DMS 273 (cell line): Measurements from ENCODE around the gene NODAL.

ENCODE experiments used
- DNase-seq: peaks from one replicate; lab custom pipeline; 2025; ENCODE audit not compliant: unreplicated experiment; lab: John Stamatoyannopoulos, UW

Gene NODAL

DNA sequence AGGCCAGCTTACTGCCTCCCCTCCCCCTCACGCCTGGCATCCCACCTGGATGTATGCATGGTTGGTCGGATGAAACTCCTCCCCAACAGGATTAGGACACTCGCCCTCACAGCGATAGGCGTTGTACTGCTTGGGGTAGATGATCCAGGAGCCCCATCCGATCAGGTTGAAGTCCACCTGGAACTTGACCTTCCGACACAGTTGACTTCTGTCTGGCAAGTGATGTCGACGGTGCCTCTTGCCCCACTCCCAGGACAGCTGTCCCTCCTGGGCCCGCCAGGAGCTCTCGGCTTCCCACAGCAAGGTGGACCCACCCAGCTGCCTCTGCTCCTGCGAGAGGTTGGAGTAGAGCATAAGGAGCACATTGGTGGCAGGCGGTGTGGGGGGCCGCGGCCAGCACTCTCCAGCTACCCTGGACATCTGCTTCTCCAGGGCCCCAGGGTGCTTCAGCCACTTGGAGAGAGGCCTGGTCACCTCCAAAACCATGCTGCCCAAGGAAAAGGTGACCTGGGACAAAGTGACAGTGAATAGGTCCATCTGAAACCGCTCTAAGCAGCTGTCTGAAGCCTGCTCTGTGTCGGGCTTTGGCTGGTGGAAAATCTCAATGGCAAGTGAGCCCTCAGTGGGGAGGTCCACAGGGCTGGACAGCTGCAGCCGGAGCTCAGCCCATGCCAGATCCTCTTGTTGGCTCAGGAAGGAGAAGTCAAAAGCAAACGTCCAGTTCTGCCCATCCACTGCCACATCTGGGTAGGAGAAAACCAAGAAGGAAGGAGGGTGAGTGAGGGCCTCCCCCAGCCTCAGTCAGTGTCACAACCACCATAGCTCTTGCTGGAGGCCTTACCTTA, 6.0 kb downstream of the NODAL start:
- no peak for DNase-seq

DNA sequence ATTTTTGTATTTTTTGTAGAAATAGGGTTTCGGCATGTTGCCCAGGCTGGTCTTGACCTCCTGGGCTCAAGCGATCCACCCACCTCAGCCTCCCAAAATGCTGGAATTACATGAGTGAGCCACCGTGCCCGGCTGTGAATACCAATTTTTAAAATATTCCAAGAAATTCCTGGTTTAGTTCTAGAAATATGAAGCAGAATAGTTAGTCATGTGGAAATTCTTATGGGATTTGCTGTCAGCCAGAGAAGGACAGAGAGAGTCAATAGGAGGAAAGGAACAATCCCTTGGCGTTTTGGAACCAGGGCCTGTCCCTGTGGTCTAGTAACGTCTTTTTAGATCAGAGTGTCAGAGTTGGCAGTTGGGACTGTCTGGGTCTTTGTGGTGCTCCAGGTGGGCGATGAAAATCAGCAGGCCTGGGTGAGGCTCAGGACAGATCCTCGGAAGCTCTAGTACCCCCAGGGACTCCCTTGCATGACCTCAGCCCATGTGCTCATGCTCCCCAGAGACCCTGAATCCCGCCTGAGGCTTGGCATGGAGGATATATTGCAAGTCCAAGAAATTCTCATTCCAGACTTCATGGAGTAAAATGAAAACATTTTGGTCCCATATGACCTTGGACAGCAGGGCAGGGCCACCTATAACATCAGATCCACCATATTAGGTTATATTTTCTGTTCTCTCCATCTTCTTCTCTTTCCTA, 7.8 kb downstream of the NODAL start:
- DNase-seq, result no peak

DNA sequence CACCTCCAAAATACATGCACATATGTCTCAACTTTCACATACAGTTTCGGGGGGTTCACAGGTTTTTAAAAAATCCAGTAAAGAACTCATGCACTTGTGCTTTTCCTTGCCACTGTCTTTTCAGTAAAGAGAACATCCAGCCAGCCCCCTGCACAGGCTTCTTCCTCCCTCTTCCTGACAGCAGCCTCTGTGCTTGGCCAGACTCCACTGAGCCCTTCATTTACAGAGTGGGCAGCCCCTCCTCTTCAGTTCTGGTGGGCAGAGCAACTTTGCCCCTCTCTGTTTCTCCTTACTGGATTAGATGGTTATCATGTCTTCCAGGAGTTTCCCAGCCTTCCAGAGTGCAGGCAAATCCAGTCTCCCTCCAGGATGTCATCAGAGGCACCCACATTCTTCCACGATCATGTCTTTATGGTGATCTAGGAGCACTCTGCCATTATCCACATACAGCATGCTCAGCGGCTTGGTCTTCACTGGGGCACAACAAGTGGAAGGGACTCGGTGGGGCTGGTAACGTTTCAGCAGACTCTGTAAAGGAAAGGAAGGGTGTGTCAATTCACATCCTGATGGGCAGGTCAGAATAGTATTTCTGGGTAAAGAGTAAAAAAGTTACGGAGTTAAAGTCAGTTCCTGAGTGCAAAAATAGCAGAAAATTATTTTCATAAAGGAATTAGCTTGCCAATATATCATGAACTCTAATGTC, 8.8 kb downstream of the NODAL start:
- no peak for DNase-seq

DNA sequence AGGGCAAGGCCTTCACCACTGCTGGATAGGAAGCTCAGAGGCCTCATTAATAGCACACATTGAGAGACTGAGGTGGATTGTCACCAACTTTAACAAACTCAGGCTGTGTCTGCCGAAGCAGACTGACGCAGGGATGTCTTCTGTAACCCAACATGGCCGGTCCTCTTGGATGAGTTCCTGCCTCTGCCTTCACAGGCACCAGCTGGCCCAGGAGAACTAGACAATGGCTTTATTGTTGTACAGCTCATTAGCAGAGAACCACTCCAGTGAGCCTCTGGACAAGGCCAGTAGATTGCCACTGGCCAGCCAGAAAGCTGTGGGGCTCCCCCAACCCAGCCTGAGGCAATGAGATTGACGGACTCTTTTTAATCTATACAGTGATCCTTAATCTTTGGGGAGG, 9.4 kb downstream of the NODAL start:
- no peak for DNase-seq

DNA sequence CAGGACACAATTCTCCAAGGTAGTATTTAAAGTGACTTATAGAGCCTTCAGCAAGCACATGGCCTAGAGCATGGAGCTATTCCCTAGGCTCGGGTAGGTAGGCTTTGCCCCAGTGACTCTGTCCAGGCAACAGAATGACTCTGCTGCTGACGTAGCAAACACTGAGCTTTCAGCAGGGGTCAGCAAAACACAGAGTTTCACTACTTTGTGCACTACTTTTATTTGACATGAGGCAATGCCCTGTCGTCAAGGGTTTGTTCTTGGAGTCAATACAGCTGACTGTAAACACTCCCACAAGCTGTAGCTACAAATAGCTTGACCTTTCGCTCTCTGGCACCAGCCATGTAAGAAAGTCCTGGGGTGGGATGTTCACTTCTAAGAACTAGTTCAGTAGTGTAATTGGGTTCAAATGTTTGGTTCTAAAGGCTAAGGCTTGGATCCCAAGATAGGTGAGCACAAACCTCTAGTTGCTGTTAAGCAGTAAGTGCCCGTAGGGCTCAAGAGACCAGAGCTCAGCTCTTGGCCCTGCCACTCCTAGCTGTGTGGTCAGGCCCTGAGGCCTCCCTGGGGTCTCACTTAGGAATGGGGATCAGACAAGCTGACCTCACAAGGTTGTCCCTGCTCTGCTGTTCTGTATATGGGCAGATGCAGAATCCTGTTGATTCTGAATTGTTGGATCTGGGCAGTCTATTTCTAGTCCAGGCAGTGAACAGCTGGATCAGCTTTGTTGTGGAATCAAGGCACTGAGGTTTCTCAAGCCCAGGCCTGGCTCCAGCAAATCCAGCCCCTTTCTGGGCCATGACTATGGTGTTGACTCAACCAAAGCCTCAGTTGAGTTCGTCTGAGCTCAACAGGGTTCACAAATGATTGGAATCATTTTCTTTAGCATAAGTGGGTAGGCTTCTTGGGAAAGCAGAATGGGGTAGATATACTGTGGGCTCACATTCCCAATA, 10.7 kb downstream of the NODAL start:
- DNase-seq, result peak; percentile 13

DNA sequence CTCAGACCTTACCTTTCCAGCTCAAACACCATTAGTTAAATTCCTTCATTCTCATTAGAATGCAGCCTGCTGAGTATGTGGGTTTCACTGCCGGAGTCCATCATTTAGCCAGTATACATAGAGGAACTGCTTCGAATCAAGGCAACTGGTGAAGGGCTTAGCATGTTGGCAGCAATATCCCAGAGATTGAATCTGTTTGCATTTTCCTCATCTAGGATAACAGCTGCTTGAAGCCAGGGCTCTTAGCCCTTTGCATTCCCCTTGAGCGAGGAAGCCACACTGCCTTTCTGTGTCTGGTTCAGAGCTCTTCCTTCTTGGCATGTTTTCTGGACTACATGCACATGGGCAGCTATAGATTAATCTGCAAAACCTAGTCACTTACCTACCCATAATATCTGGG, 14.7 kb downstream of the NODAL start:
- DNase-seq, result no peak

DNA sequence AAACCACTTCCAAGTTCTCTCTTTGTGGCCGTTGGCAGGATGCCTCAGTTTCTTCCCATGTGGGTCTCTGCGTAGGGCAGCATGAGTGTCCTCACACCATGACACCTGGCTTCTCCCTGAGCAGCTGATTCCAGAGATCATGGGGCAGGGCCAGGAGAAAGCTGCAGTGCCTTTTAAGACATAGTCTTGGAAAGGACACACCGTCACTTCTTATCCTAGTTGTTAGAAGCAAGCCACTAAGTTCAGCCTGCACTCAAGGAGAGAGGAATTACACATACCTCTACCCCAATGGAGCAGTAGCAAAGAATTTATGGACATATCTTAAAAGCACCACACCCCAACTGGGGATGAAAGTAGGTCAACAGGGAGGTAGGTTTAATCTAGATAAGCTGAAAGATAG, 16.4 kb downstream of the NODAL start:
- no peak for DNase-seq

DNA sequence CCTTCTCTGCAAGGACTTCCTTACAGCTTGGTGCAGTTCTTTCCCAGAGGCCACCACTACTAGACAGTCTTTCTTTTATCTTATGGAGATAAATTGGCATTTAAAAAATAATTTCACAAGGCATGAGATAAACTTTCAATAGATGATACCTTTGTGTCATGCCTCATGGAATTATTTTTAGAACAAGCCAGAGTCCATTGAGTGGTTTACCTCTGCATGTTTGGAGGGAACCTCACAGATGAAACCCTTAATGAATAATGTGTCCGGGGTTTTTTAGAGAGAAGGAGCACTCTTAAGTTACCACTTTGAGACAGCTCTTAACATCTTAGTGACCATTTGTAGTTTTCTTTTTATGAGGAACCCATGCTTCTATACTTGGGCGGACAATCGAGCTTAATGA, 17.2 kb downstream of the NODAL start:
- no peak for DNase-seq

DNA sequence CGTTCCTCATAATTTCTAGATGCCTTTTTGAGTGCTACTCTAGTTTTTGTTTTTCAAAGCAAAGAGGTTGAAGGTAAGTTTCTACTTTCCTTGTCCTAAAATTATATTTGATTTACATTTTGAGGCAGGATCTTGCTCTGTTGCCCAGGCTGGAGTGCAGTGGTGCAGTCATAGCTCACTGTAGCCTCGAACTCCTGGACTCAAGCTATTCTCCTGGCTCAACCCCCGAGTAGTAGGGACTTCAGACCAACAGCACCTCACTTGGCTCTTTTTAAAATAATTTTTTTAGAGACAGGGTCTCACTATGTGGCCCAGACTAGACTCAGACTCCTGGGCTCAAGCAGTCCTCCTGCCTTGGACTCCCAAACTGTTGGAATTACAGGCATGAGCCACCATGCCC, 22.8 kb downstream of the NODAL start:
- no peak for DNase-seq

DNA sequence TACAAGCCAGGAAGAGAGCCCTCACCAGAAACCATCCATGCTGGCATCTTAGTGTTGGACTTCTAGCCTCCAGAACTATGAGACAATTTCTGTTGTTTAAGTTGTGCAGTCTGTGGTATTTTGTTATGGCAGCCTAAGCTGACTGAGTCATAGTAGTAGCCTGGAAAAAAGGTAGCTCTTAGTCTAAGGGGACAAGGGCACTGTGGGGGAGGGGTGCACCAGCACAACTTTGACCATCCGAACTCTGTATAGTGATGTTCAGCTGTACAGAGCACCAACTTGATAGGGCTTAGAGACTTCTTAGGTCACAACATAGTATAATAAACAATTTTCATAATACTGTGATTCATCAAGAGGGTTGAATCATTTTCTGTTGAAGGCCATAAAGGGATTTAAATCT, 23.3 kb downstream of the NODAL start:
- no peak for DNase-seq

DNA sequence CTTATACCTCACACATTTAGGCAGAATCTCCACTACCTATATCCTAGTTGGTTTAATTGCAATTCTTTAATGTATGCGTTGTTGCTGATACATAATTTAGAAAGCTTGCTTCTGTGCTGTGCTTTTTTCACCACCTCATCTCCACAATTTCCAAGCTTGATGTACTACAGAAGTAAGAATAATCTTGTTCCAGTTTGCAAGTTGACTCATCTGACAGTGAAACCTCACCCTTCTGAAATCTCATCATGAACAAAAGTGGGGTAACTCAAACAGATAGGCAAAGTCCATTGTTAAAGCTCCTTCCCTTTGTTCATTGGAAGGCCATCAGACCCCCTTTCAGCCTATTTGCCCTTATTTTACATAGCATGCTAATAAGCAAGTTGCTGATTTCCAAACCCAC, 23.9 kb downstream of the NODAL start:
- DNase-seq, result no peak

DNA sequence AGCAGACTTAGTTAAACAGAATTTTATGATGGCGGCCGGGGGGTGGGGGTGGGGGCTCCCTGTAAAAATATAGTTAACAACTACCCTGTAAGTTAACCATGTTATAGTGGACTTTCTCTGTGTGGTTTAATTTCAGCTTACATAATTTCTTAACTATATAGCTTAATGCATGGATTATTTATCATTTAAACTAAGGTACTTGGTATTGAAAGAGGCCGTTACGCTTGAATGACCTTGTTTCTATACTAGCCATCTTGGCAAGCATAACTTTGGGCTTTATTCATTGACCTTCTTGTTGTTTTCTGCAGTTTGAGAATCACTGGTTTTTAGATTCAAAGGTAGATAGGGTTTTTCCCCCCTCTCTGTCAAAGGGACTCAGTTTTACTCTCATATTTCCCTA, 29.1 kb downstream of the NODAL start:
- DNase-seq, result no peak

DNA sequence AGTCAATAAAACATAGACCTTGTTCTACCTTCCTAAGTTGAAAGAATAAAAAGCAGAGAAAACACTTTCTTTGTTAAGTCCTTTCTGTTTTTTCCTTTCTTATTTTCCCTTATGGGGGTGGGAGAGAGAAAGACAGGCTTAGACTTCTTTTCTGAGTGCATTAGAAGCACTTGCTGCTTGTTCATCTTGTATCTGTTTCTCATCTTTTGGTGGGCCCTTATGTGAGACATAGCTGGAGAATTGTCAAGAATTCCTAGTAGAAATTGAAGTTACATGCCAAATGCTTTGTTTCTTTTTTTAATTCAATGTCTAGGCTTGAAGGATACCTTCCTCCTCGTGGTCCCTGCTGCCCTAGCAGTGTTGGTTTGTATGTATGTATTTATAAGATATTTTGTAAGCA, 30.9 kb downstream of the NODAL start:
- no peak for DNase-seq

DNA sequence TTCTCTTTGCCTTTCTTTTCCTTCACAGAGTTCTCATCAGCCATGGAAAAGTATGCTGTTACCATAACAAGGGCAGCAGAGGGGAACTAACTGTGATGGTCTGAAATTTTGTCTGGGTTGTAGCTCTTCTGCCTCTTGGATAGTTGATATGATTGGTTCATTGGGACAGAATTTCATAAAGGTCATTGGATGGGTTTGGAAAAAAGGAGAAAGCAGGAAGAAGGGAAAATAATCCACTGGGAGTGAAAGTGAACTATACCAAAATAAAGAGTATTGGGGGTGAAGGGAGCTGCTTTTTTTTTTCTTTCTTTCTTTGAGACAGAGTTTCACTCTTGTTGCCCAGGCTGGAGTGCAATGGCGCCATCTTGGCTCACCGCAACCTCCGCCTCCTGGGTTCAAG, 31.7 kb downstream of the NODAL start:
- DNase-seq, result no peak

DNA sequence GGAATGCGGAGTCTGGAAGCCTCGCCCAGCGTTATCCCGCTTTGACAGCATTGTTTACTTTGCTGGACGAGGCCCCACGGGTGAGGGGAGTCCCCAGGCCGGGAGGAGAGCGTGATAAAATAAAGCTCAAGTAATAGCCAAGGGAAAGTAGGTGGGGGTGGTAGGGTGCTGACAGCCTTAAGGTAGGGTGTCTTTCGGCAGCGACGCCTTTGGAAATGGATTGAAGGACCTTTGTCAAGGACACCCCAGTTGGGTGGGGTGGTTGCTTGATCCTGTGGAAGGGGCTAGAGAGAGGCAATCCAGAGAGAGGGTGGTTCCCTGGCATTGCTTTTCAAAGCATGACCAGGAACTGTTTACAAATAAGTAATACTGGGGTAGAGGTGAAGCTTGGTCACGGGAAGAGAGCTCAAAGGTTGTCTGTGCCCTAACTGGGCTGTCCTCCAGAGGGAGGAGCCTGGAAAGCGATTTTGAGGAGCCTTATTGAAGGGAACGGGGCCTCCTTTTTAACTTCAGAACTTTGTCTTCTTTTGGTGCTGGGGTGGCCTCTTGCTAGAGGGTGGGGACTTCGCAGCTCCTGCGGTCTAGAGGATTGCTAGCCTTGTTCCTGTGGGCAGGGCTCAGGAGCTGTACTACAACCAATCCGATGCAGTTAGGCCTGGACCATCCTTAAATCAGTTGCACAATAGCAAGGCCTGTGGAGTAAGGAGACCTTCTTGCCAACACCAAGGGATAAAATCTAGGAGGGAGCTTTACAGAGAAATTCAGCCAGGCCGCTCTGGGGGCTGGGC, 36.2 kb downstream of the NODAL start:
- DNase-seq, result peak; percentile 46

DNA sequence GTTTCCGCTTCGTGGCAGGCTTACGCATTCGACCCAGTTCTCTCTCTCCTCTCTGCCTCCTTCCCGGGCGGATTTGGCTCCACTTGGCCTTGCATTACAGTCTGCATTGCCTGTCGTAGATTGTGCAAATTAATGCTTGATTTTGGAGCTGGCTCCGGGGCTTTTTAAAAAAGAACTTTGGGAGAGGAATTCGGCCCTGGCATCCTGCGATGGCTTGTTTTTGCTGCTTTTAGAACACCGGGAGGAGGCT, 36.8 kb downstream of the NODAL start:
- DNase-seq, result peak; percentile 48

DNA sequence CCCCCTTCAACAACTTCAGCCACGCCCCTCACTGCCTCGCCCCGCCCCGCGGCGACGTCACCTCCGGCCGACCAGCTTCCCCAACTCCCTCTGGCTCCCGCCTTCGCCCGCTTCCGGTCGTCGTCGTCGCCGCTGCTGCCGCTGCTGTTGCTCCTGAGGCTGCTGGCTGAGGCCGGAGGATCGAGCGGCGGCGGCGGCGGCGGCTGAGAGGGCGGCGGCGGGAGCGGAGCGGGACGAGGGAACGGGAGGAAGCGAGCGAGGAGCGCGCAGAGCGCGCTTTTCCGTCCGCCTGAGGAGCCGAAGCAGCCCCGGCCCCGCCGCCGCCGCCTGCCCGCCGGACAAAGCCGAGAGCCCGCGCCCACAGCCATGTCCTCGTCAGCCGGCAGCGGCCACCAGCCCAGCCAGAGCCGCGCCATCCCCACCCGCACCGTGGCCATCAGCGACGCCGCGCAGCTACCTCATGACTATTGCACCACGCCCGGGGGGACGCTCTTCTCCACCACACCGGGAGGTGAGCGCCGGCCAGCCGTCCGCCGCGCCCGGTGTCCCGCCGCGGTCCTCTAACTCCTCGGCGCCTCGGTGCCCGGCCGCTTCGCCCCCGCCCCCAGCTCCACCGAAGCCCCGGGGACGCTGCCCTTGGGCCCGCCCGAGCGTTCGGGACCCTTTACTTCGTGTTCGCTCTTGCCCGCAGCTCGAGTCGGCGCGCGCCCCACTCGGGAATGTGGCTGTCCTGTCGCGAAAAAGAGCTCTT, 37.3 kb downstream of the NODAL start, which contains the start of gene EIF4EBP2:
TSS of gene EIF4EBP2 (plus strand) at position 110 of the 751 bp plus-strand sequence. CDS start at position 367, 257 bp downstream.
- DNase-seq, result peak; percentile 95

DNA sequence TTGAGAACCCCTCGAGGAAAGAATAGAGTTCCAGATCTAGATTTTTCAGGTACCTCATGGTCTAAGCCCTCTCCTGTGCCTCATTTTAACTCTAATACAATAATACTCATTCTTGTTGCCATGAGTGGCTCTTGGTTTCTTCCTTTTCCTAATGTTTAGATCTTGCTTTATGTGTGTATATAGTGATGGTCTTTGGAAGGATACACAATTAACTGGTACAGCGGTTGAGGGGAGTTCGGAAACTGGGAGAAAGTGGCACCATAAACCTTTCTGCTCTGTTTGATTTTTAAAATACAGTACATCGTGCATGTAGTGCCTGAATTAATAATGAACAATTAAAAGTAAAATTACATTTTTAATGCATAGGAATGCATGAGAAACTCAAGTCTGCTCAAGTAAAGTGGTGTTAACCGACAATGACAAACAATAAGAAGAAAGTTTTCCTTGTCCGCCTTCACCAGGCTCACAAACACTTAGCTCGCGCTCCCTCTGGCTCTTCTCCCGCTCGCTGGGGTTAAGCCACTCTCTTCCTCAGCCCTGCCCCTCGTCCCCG, 37.9 kb downstream of the NODAL start:
- no peak for DNase-seq

DNA sequence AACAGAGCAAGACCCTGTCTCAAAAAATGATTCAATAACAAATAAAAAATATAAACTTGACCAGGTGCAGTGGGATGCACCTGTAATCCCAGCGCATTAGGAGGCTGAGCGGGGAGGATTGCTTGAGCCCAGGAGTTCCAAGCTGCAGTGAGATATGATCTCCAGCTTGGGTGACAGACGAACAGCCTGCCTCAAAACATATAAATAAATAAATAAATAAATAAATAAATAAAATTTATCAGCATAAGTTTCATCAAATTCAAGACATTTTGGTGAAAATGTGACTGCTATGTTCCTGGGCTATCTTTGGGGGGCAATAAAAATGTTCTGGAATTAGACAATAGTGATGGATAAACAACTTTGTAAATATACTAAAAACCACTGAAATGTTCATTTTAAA, 42.3 kb downstream of the NODAL start:
- DNase-seq, result no peak
